Measurements from ENCODE around the gene GPX8. TPM values are rescaled to one million over a fixed set of nuclear protein-coding genes. Genes with fewer than 3 reads are reported as not detected.

GPX8 gene
- total and polyA plus RNA-seq, 11 donors: 3.9 to 16.1 (median 5.1) TPM

DNA sequence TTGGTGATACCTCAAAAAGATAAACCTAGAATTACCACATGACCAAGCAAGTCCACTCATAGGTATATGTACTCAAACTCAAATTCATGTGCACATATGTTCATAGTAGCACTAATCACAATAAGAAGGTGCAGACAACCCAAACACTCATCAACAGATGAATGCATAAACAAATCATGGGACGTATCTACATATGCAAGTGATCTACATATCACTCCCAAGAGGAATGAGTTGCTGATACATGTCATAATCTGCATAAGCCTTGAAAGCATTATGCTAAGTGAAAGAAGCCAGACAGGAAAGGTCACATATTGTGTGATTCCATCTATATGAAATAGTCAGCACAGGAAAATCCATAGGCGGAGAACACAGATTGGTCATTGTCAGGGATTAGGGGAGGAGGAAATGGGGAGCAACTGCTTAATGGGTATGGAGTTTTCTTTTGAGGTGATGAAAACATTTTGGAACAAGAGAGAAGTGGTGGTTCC, 10.6 kb upstream of the GPX8 start:
- H3K27me3 ChIP-seq: peaks cover 0 to 16% (median 0%) of the 10 kb centered on the region in 9 donors
- no peaks in the 10 kb centered on the region for H3K9me3 ChIP-seq
- intact Hi-C loops (cut with DNase I): loop anchor here in 6 of 10 donors (2.0 to 10.0 kb wide), 6 partner anchors 202 to 635 kb away; partner anchors contain the start of gene SNX18 (in 2 of the 6)
- no peak overlapping the region for H3K4me3 ChIP-seq
- 54 to 78% (median 64%) methylated on average over 2 of the region's 2 CpGs for WGBS, 4 donors
- peaks cover 0 to 6% (median 0%) of the 10 kb centered on the region in 12 donors for H3K4me1 ChIP-seq
- ATAC-seq (no peak), DNase-seq (no peak)
- TF ChIP-seq, protein P1, sequence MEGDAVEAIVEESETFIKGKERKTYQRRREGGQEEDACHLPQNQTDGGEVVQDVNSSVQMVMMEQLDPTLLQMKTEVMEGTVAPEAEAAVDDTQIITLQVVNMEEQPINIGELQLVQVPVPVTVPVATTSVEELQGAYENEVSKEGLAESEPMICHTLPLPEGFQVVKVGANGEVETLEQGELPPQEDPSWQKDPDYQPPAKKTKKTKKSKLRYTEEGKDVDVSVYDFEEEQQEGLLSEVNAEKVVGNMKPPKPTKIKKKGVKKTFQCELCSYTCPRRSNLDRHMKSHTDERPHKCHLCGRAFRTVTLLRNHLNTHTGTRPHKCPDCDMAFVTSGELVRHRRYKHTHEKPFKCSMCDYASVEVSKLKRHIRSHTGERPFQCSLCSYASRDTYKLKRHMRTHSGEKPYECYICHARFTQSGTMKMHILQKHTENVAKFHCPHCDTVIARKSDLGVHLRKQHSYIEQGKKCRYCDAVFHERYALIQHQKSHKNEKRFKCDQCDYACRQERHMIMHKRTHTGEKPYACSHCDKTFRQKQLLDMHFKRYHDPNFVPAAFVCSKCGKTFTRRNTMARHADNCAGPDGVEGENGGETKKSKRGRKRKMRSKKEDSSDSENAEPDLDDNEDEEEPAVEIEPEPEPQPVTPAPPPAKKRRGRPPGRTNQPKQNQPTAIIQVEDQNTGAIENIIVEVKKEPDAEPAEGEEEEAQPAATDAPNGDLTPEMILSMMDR (IDR thresholded peaks at IDR 0.05): no peak
- TF ChIP-seq POLR2A (IDR thresholded peaks at IDR 0.05): no peak
- H3K27ac ChIP-seq: no peak overlapping the region
- H3K36me3 ChIP-seq: no peaks in the 10 kb centered on the region

DNA sequence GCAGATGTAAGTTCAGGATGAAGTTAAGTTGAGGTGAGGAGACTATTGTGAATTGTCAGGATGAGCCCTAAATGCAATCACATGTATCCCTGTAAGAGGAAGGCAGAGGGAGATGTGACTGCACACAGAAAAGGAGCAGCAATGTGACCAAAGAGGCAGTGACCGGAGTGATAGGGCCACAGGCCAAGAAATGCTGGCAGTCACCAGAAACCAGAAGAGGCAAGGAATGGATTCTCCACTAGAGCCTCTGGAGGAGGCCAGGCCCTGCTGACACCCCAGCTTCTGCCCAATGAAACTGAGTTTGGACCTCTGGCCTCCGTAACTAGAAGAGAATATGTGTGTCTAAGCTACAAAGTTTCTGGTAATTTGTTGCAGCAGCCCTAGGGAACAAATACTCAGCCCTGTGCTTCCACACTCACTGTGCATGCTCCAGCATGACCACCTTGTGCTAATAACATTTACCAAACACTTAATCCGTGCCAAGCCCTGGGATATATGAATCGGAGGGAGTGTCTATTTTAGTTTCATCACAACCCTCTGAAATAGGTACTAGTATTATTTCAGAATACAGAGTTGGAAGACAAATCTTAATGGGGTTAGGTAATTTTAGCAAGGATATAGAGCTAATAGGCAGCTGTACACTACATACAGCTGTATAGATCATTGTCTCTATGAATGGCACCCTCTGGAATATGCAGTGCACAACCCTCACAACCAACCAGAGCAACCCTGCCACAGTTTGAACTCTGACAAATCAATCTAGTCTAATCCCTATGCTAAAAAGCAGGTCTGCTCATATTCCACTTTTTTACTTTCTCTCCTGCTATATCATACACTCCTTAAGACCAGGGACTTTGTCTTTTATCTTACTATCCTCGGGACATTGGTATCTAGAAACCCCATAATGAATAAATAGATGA, 7.8 kb upstream of the GPX8 start:
- TF ChIP-seq, protein P1 (IDR thresholded peaks at IDR 0.05): no peak
- TF ChIP-seq POLR2A (IDR thresholded peaks at IDR 0.05): no peak
- Histone ChIP-seq H3K36me3 (no peaks in the 10 kb centered on the region), H3K4me1 (peaks cover 0 to 10% (median 0%) of the 10 kb centered on the region in 12 donors), H3K9me3 (no peaks in the 10 kb centered on the region), H3K27ac (no peak overlapping the region), H3K27me3 (peaks cover 0 to 9% (median 0%) of the 10 kb centered on the region in 9 donors), H3K4me3 (no peak overlapping the region)
- ATAC-seq: no peak
- 64 to 71% (median 65%) methylated on average over 5 of the region's 5 CpGs for WGBS, 4 donors
- DNase-seq: no peak
- intact Hi-C loops (cut with DNase I): loop anchor here in 1 of 10 donors (10.0 kb wide), 1 partner anchor 637 kb away; the partner anchor contains the start of gene SNX18

DNA sequence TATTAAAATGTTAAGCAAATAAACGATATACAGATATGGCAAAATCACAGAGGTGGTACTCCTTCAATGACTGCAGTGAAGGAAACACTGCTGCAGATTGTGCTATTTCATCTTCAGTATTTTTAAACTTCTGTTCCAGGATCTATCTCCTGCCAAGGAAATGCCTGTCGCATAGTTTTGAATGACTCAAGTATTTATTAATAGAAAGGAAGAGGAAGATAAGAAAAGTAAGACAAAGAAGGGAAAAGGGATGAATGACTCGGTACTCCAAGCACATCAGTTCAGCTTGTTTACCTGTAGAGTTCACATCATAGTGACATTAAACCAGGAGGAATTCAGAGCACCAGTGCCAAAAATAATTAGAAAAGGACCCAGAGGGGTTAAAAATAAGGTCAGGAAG, 5.1 kb upstream of the GPX8 start:
- Histone ChIP-seq H3K4me1 (peaks cover 0 to 10% (median 0%) of the 10 kb centered on the region in 12 donors), H3K9me3 (no peaks in the 10 kb centered on the region), H3K4me3 (no peak overlapping the region), H3K27ac (no peak overlapping the region), H3K27me3 (peaks cover 0 to 10% (median 0%) of the 10 kb centered on the region in 9 donors), H3K36me3 (no peaks in the 10 kb centered on the region)
- ATAC-seq (no peak), DNase-seq (no peak)
- intact Hi-C loops (cut with DNase I): loop anchor here in 1 of 10 donors (10.0 kb wide), 1 partner anchor 640 kb away; the partner anchor contains the start of gene SNX18
- TF ChIP-seq POLR2A (IDR thresholded peaks at IDR 0.05): no peak
- TF ChIP-seq, protein P1 (IDR thresholded peaks at IDR 0.05): no peak
- 11 to 25% (median 12%) methylated on average over 3 of the region's 3 CpGs for WGBS, 4 donors
